Measurements from ENCODE around the gene GABPB1.

GRCh38 chr15:50378776-50379175, 23.8 kb upstream of the GABPB1 start:
- TF ChIP-seq CTCF (IDR thresholded peaks at IDR 0.05): no peak
- TF ChIP-seq POLR2A (IDR thresholded peaks at IDR 0.05): no peak
